Measurements from ENCODE around the gene USP40. TPM values are rescaled to one million over a fixed set of nuclear protein-coding genes. Genes with fewer than 3 reads are reported as not detected.

USP40 gene
- total and polyA plus RNA-seq, 4 donors: 16.7 to 80.4 (median 35.7) TPM

DNA sequence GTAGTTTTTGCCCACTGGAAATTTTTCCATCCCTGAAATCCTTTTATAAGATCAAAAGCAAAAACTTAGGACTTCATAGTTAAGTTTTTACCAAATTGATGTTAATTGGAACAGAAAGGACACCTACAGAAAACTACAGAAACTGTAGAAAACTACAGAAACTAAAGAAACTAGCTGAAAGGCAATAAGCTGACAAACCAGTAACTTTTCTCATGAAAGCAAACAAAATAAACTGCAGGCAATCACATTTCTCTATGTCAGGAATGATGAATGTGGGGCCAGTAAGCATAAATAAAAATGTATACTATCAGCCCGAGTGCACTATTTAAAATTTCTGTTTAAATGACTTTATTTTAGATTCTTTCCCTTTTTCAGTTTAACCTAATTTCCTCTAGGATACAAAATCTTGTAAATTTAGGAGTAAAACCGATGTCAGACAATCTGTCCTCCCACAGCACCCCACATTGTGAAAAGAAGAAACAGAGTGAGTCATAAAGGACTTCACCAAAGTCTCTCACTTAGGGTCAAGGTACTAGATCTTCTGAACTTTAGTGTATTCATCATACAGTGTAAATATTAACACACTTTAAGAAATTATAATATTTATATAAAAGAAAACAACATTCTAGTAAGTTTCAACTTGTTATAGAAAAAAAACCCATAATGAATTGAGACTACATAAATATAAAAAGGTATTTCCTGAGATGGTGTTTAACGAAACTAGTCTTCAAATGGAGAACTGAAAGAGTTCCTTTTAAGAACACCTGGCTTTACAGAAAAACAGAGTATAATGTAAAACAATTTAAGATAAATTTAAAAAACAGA, 46.6 kb downstream of the USP40 start:
- DNase-seq: no peak
- no peaks in the 10 kb centered on the region for H3K9me3 ChIP-seq (ENCODE audit: control insufficient read depth in 4 of 4, insufficient read depth in 3 of 4, low read length in 3 of 4)
- no peak overlapping the region for H3K4me3 ChIP-seq
- H3K9ac ChIP-seq (ENCODE audit: insufficient read depth in 1 of 2, low read length in 2 of 2): no peak overlapping the region
- 76 to 78% methylated on average over 3 of the region's 3 CpGs for WGBS, 2 donors
- no peaks in the 10 kb centered on the region for H3K4me1 ChIP-seq (ENCODE audit: control insufficient read depth in 5 of 5, insufficient read depth in 5 of 5, low read length in 5 of 5)
- TF ChIP-seq, protein P1, sequence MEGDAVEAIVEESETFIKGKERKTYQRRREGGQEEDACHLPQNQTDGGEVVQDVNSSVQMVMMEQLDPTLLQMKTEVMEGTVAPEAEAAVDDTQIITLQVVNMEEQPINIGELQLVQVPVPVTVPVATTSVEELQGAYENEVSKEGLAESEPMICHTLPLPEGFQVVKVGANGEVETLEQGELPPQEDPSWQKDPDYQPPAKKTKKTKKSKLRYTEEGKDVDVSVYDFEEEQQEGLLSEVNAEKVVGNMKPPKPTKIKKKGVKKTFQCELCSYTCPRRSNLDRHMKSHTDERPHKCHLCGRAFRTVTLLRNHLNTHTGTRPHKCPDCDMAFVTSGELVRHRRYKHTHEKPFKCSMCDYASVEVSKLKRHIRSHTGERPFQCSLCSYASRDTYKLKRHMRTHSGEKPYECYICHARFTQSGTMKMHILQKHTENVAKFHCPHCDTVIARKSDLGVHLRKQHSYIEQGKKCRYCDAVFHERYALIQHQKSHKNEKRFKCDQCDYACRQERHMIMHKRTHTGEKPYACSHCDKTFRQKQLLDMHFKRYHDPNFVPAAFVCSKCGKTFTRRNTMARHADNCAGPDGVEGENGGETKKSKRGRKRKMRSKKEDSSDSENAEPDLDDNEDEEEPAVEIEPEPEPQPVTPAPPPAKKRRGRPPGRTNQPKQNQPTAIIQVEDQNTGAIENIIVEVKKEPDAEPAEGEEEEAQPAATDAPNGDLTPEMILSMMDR (IDR thresholded peaks at IDR 0.05; ENCODE audit: control extremely low read depth, extremely low read depth): no peak
- H3K36me3 ChIP-seq (ENCODE audit: control insufficient read depth in 4 of 4, insufficient read depth in 4 of 4, low read length in 4 of 4): peaks cover 2 to 20% (median 15%) of the 10 kb centered on the region in 4 donors
- H3K27me3 ChIP-seq (ENCODE audit: control insufficient read depth in 3 of 3, insufficient read depth in 3 of 3, low read length in 2 of 3): no peaks in the 10 kb centered on the region
- ATAC-seq (ENCODE audit: insufficient read depth, low FRiP score): no peak
- no peak overlapping the region for H3K27ac ChIP-seq (ENCODE audit: low read depth in 1 of 2, low read length in 1 of 2)

GRCh38 chr2:233513953-233514655, 52.5 kb downstream of the USP40 start:
- TF ChIP-seq, protein P1 (IDR thresholded peaks at IDR 0.05; ENCODE audit: control extremely low read depth, extremely low read depth): no peak
- peak overlapping the region in 1 of 2 donors; percentile 52 for H3K27ac ChIP-seq (ENCODE audit: low read depth in 1 of 2, low read length in 1 of 2)
- no peaks in the 10 kb centered on the region for H3K27me3 ChIP-seq (ENCODE audit: control insufficient read depth in 3 of 3, insufficient read depth in 3 of 3, low read length in 2 of 3)
- no peak overlapping the region for H3K4me3 ChIP-seq
- 71 to 84% methylated on average over 7 of the region's 7 CpGs for WGBS, 2 donors
- no peak overlapping the region for H3K9ac ChIP-seq (ENCODE audit: insufficient read depth in 1 of 2, low read length in 2 of 2)
- ATAC-seq (ENCODE audit: insufficient read depth, low FRiP score) (no peak), DNase-seq (peak; percentile 22 to 67 (median 37))
- H3K36me3 ChIP-seq (ENCODE audit: control insufficient read depth in 4 of 4, insufficient read depth in 4 of 4, low read length in 4 of 4): peaks cover 2 to 19% (median 10%) of the 10 kb centered on the region in 4 donors
- peaks cover 0 to 3% (median 0%) of the 10 kb centered on the region in 5 donors for H3K4me1 ChIP-seq (ENCODE audit: control insufficient read depth in 5 of 5, insufficient read depth in 5 of 5, low read length in 5 of 5)
- H3K9me3 ChIP-seq (ENCODE audit: control insufficient read depth in 4 of 4, insufficient read depth in 3 of 4, low read length in 3 of 4): no peaks in the 10 kb centered on the region

GRCh38 chr2:233503947-233504637, 62.5 kb downstream of the USP40 start:
- 93 to 94% methylated on average over 1 of the region's 1 CpG for WGBS, 2 donors
- no peak for ATAC-seq (ENCODE audit: insufficient read depth, low FRiP score)
- no peak for DNase-seq
- TF ChIP-seq, protein P1 (IDR thresholded peaks at IDR 0.05; ENCODE audit: control extremely low read depth, extremely low read depth): no peak
- no peaks in the 10 kb centered on the region for H3K27me3 ChIP-seq (ENCODE audit: control insufficient read depth in 3 of 3, insufficient read depth in 3 of 3, low read length in 2 of 3)
- peaks cover 3 to 23% (median 19%) of the 10 kb centered on the region in 4 donors for H3K36me3 ChIP-seq (ENCODE audit: control insufficient read depth in 4 of 4, insufficient read depth in 4 of 4, low read length in 4 of 4)
- peaks cover 0 to 5% (median 3%) of the 10 kb centered on the region in 4 donors for H3K9me3 ChIP-seq (ENCODE audit: control insufficient read depth in 4 of 4, insufficient read depth in 3 of 4, low read length in 3 of 4)
- no peak overlapping the region for H3K27ac ChIP-seq (ENCODE audit: low read depth in 1 of 2, low read length in 1 of 2)
- peaks cover 0 to 3% (median 0%) of the 10 kb centered on the region in 5 donors for H3K4me1 ChIP-seq (ENCODE audit: control insufficient read depth in 5 of 5, insufficient read depth in 5 of 5, low read length in 5 of 5)
- no peak overlapping the region for H3K9ac ChIP-seq (ENCODE audit: insufficient read depth in 1 of 2, low read length in 2 of 2)
- no peak overlapping the region for H3K4me3 ChIP-seq

All from lung (tissue), 12 donors.